ENCODE measurements around the gene LRRTM2.

LRRTM2 gene

GRCh38 chr5:138884094-138884493, 9.0 kb upstream of the LRRTM2 start:
- DNase-seq (ENCODE audit: low read depth, low spot score), result no peak

DNA sequence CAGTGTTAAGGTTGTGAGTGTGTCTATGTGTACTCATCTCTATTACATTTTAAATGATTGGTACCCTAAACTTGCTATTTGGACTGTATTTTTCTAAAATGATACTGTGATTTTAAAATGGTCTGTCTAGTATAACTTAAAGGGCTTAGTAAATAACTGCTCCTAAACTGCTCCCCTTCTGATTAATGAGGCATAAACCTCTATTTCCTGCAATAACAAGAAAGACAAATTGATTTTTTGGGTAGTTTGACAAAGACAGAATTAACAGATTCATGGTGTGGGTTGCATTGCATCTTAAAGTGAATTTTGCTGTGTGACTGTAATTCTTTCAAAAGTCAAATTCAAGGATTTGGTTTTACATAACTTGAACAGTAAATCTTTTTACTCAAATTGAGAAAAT, 8.1 kb upstream of the LRRTM2 start:
- DNase-seq (ENCODE audit: low read depth, low spot score), result no peak

- DNase-seq (ENCODE audit: low read depth, low spot score), result no peak
Observed at GRCh38 chr5:138878437-138879235, 3.5 kb upstream of the LRRTM2 start.

- DNase-seq (ENCODE audit: low read depth, low spot score), result no peak
Observed at GRCh38 chr5:138876811-138877210, 1.7 kb upstream of the LRRTM2 start.

GRCh38 chr5:138875946-138876345, 811 bp upstream of the LRRTM2 start:
- DNase-seq (ENCODE audit: low read depth, low spot score), result no peak

DNA sequence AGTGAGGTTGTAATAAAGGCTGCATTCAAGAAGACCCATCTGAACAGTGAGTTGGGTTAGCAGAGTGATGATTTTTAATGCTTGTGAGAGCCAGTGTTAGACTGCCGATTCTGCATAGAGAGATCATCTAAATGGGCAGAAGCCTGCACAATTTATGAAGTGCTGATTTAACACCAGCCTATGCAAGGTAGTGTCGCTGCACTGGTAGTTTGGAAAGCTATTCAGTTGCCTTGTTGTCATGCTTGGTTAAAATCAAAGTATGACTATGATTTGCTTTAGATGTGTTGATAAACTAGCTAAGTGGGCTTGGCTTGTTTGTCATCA, 379 bp upstream of the LRRTM2 start:
- DNase-seq (ENCODE audit: low read depth, low spot score), result no peak

DNA sequence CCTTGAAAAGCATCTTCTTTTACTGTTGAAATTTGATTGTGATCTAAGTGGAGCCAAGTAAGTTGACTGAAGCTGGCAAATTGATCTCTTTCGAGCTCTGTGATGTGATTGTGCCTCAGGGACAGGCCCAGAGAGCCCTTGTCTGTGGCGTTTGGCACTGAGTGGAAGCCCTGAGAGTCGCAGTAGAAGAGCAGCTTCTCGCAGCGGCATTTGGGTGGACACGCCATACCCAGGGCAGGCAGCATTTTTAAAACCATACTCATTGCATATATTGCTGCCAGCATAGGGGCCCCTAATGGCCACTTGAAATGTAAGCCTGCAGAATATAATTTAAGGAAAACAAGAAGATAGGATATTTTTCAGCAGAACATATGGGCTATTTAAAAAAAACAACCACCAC, 894 bp downstream of the LRRTM2 start:
- DNase-seq (ENCODE audit: low read depth, low spot score), result no peak

DNA sequence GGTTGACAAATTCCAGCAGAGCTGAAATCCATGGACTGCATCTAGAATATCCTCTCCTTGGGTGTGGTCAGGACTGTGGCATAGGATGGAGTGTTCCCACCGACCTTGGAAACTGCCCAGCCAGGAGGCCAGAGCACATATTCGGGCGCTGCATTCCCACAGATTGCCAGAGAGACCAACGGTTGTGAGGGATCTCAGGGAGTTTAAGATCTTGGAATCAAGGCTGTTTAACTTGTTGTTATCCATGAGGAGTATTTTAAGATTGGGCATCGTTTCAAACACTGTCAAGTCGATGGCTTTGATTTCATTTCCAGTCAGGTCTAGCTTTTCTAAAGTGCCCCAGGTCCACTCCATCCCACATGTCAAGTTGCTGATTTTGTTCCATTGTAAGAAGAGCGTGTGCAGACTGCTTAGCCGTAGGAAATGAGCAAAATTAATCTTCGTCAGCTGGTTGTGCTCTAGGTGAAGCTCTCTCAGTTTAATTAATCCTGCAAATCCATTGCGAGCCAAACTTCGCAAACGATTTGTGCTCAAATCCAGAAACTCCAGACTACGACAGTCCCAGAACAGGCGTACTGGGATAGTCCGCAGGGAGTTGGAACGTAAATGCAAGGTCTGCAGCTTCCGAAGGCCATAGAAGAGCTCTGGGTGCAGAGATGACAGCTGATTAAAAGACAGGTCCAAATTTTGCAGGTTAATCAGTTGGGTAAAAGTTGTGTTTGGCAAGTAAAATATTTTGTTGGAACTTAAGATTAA, 1.5 kb downstream of the LRRTM2 start:
- DNase-seq (ENCODE audit: low read depth, low spot score), result no peak

DNA sequence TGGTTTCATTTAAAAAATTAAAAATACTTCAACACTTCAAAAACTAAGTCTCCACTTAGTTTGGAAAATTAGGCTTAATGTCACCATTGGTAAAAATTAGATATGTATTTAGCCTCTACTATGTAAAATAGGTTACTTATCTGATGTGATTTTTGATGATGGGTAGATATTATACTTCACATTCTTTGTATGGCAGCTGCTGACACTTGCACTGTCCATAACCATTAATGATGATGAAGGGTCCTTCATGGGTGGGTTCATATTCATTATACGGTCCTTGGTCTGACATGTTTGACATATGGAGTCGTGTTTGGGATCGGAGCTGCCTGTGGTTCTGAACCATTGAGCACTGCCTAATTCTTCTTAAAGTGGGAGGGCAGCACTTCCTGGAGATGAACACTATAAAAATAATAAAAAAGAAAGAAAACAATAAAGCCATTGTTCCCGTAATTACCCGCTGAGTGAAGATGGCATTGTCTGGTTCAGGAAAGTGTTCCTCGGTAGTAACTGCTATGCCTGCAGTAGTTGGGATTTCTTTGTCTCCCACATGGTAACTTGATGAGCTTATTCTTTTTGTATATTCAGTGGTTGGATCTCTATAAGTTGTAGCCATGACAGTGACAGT, 2.2 kb downstream of the LRRTM2 start:
- DNase-seq (ENCODE audit: low read depth, low spot score), result no peak

GRCh38 chr5:138870611-138871010, 4.5 kb downstream of the LRRTM2 start:
- no peak for DNase-seq (ENCODE audit: low read depth, low spot score)

DNA sequence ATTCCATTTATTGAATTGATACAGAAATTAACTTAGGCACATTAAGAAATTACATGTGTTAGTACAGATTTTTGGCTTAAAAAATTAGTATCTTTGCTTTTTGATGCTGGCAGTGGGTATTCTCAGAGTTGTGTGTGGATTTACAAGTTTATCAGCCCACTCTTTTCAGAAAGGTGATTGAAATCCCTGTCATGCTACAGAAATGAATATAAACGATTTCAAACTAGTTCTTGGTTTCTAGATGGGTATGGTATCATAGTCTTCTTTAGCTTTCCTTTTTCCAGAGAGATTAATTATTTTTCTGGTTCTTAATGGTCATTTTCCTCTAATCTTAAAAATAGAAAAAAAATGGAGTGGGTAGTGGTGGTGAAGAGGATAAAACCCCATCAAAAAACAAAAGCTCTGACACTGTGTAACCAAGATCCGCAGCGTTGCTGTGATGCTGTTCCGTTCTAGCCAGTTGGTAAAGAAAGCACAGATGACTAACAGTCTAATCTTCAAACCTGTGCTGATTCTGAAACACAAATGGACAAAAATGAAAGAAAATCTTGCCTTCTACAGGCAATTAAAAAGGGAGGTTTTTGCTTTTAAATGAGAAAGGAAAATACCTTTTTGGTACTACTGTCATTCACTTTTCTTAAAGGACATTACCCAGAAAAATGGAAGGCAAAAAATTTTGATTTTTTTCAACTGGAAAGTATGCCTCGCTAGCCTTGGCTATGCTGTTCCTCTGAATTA, 5.2 kb downstream of the LRRTM2 start:
- no peak for DNase-seq (ENCODE audit: low read depth, low spot score)

- no peak for DNase-seq (ENCODE audit: low read depth, low spot score)
Observed at GRCh38 chr5:138869038-138869437, 6.1 kb downstream of the LRRTM2 start.

GRCh38 chr5:138867011-138867410, 8.1 kb downstream of the LRRTM2 start:
- DNase-seq (ENCODE audit: low read depth, low spot score), result no peak

- DNase-seq (ENCODE audit: low read depth, low spot score), result no peak
Observed at GRCh38 chr5:138853132-138853531, 22.0 kb downstream of the LRRTM2 start.

GRCh38 chr5:138850865-138851435, 24.2 kb downstream of the LRRTM2 start:
- DNase-seq (ENCODE audit: low read depth, low spot score), result no peak

GRCh38 chr5:138849882-138850281, 25.3 kb downstream of the LRRTM2 start:
- no peak for DNase-seq (ENCODE audit: low read depth, low spot score)

DNA sequence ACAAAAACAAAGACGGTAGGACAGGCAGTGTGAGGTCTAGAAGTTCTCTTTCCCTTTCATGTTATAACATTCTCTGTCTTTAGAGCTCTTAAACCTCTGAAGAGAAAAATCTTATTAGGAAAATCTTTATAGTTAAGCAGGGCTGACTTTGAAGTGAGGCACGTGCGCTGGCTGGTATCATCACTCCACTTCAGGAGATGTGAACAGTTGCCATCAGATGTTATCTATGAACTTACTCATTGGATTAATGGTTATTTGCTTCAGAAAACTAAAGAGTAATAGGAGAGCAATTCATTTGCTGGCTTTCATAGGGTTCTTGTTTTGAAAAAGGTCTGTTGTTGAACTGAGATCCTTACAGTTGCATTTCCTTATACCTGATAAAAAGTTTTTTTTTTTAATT, 25.7 kb downstream of the LRRTM2 start:
- DNase-seq (ENCODE audit: low read depth, low spot score), result no peak

GRCh38 chr5:138844812-138845513, 30.2 kb downstream of the LRRTM2 start:
- no peak for DNase-seq (ENCODE audit: low read depth, low spot score)

GRCh38 chr5:138844125-138844461, 31.0 kb downstream of the LRRTM2 start:
- no peak for DNase-seq (ENCODE audit: low read depth, low spot score)

- no peak for DNase-seq (ENCODE audit: low read depth, low spot score)
Observed at GRCh38 chr5:138843316-138844124, 31.6 kb downstream of the LRRTM2 start.
